Peyer's patch (tissue), 4 donors: ENCODE measurements around the gene GNG2.

ENCODE experiments used
- POLR2A ChIP-seq, 2 donors: fragments of 450-650 bp; IDR thresholded peaks; one replicate each; pipeline ENCODE4 v1.5.1; 2017; ENCODE audit warnings: antibody characterized with exemption in 2 of 2, mild to moderate bottlenecking in 2 of 2, moderate library complexity in 2 of 2
- TF ChIP-seq, protein P1 (sequence below), 6 experiments: fragments of 450-650 bp in 4 of 6; fragments of 200-600 bp in 2 of 6; sonication (generic) in 1 of 6; IDR thresholded peaks; one replicate each; pipeline ENCODE4 v1.5.1; 2017 to 2019; ENCODE audit warnings: antibody characterized with exemption in 6 of 6, mild to moderate bottlenecking in 3 of 6, moderate library complexity in 1 of 6

DNA sequence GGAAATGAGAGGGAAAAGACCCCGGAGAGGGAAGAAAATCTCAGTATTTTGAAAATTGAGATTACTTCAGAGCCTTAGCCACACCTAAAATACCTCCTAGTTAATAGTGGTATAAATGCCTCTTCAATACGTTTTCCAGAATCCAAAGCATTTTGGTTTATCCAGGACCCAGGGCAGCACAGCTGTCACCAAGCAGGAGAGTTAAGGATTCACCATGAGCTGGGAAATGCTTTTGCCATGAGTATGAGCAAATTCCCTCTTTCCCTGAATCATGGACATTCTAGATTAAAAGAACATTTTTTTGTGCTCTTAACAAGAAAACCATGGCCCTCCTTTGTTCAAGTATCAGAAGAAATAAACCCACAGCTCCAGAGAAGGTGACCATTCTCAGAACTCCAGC lies 107.1 kb downstream of the GNG2 start:
- no peak for TF ChIP-seq POLR2A (IDR thresholded peaks at IDR 0.05)
- TF ChIP-seq, protein P1, sequence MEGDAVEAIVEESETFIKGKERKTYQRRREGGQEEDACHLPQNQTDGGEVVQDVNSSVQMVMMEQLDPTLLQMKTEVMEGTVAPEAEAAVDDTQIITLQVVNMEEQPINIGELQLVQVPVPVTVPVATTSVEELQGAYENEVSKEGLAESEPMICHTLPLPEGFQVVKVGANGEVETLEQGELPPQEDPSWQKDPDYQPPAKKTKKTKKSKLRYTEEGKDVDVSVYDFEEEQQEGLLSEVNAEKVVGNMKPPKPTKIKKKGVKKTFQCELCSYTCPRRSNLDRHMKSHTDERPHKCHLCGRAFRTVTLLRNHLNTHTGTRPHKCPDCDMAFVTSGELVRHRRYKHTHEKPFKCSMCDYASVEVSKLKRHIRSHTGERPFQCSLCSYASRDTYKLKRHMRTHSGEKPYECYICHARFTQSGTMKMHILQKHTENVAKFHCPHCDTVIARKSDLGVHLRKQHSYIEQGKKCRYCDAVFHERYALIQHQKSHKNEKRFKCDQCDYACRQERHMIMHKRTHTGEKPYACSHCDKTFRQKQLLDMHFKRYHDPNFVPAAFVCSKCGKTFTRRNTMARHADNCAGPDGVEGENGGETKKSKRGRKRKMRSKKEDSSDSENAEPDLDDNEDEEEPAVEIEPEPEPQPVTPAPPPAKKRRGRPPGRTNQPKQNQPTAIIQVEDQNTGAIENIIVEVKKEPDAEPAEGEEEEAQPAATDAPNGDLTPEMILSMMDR (IDR thresholded peaks at IDR 0.05): no peak
